H7 (cell line): ENCODE data around the gene SLC12A9. TPM values are rescaled to one million over a fixed set of nuclear protein-coding genes. Genes with fewer than 3 reads are reported as not detected.
"Not testable (repeated sequence)": the region's sequence is repeated elsewhere in the genome, so short reads cannot be mapped to it uniquely, and the experiment has no call there.

Source experiments
- DNase-seq: peaks from one replicate; pipeline ENCODE4 v3.0.0; 2012
- H3K27me3 ChIP-seq: 2 replicates; pipeline ENCODE4 v1.6.0; 2011; ENCODE audit warnings: mild to moderate bottlenecking, low read length; ENCODE audit not compliant: control insufficient read depth, insufficient read depth
- H3K36me3 ChIP-seq: replicated peaks from 2 replicates; pipeline ENCODE4 v1.5.1; 2011; ENCODE audit warnings: low read length; ENCODE audit not compliant: control insufficient read depth, insufficient read depth
- H3K4me3 ChIP-seq: 2 replicates; pipeline ENCODE4 v1.5.1; 2011; ENCODE audit warnings: low read depth, mild to moderate bottlenecking, control low read depth, low read length, moderate library complexity; ENCODE audit not compliant: insufficient read depth
- total RNA-seq: library from RNA; depleted of rRNA; stranded (reverse); fragments of >200 nt; shearing (Covaris generic); gene quantifications from 2 replicates; pipeline ENCODE4 v1.2.3, GENCODE V29; 2014; rRNA removed

Gene SLC12A9
- 21.9 and 27.9 TPM in 2 replicates for total RNA-seq

DNA sequence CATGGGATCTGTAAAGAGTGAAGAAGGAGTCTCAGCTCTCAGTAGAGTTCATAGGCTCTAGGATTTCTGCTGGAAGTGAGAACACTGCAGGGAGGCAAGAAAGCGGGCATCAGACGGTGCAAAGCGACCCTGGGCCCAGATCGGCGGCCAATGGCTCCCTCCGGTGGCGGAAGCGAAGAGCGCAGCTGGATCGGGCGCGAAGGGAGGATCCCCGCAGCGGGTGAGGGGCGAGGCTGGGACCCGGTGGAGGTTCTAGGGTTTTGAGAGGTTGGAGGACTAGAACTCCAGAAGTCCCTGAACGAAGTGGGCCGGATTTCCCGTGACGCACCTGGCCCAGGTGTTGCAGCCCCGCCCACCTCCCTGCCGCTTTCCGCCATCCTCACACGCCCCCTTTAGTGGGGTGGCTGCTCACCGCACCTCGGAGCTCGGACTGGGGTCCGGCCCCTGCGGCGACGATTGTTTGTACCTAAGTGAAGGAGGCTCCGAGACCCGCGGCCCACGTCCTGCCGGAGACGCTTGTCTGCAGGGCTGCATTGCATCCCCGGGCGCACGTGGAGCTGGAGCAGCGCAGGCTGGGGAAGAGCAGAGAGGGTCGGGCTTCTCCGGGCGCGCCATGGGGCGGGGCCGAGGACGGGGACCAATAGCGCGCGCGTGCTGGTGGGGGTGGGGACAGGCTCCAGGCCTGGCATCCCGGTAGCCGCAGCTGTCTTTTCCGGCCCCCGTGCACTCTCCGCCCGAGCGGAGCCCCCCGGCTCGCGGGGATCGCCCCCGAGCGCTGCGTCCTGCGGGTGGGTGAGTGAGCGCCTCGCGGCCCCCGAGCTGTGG lies at the start of gene SLC12A9:
Gene SLC12A9, plus strand, starts transcription at position 666 of the 825 bp plus-strand sequence. CDS start 1,485 bp downstream, outside the sequence.
- Histone ChIP-seq H3K36me3 (no peaks in the 10 kb centered on the region; the same call in 1 of the 2 replicates), H3K4me3 (peak within 1 kb of the TSS; percentile 69), H3K27me3 (no peaks in the 10 kb centered on the region; the same call in 1 of the 2 replicates)
- DNase-seq, result peak; percentile 100

DNA sequence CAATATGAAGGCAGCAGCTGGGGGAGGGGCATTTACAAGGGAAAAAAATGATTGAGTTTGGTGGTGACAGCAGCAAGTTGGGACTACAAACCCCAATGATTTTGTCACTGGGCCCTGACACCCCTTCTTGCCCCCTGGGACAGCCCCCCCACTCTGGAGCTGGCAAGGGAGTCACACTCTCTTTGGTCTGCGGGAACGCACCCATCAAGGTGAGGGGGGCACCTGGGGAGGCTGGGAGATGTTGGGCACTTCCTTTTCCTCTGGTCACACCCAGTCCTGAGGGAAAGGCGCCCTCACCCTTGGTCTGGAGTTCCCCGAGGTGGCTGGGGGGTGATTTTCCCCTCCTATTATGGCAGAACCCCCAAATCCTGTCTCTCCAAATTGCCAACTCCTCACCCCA lies 49.6 kb upstream of the SLC12A9 start:
- Histone ChIP-seq H3K36me3 (peaks cover 31% of the 10 kb centered on the region), H3K27me3 (no peaks in the 10 kb centered on the region), H3K4me3 (no peak overlapping the region)
- DNase-seq, result no peak

DNA sequence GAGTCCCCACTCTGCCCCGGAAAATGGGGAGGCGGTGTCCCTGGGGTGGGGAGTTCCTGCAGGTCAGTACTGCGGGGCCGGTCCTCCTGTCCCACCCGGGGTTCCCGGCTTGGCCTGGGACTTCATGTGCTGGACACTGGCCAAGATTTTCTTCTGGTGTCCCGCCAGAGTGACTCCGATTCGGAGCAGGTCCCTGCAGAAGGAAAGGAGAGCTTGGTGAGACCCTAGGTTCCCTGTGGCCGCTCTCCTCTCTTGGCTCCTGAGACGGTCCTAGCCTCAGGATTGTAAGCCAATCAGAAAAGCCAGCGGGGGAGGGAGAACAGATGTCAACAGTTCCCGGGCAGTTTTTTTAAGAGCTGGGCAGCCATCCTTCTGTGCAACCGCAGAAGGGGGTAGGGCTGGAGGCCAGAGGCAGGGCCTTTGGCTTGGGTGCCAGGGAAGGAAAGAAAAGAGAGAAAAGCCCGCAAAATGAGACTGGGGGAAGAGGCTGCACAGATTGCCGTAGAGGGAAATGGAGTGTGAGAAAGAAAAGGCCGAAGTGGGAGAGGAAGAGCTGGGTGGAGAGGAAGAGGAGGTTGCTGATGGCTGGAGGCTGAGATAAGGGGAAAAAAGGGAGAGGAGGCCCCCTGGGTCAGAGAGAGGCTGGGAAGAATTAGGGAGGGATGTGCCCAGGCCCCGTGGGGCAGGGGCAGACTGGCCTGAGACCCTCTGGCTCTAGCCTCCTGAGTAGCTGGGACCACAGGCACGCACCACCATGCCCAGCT lies 48.9 kb upstream of the SLC12A9 start:
- peaks cover 37% of the 10 kb centered on the region for H3K36me3 ChIP-seq
- H3K27me3 ChIP-seq, result no peaks in the 10 kb centered on the region
- no peak overlapping the region for H3K4me3 ChIP-seq
- peak; percentile 87 for DNase-seq

DNA sequence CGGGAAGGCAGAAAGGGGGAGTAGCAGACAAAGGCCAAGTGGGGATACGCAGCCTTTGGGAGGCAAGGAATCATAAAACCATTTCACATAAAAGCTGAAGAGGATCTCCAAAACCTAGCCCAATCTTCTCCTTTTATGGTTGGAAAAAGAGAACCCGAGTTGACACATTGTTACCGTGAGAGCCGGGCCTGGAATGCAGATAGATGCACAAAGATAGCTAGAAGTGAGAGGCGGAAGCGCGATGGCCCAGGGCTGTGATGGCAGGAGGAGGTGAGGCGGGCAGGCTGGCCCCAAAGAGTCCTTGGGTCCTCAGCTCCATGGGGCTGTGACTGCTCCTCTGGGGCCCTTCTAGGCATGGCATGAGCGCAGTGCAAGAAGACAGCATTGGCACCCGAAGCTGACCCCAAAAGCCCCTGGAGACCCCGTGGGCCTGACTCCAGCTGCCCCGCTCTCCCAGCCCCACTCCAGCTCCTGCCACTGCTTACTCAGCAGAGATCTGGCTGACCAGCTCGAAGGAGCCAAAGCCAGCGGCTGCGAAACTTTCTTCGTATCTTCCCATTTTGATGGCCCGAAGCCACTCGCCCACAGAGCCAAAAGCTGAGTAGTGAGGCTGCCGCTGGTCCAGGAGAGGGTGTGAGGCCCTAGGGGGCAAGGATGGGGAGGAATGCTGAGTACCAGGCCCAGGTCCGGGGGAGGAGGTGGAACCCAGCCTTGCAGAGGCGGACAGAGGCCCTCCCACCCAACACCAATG lies 47.7 kb upstream of the SLC12A9 start:
- Histone ChIP-seq H3K27me3 (no peaks in the 10 kb centered on the region), H3K4me3 (no peak overlapping the region), H3K36me3 (peaks cover 46% of the 10 kb centered on the region)
- DNase-seq, result peak; percentile 41

DNA sequence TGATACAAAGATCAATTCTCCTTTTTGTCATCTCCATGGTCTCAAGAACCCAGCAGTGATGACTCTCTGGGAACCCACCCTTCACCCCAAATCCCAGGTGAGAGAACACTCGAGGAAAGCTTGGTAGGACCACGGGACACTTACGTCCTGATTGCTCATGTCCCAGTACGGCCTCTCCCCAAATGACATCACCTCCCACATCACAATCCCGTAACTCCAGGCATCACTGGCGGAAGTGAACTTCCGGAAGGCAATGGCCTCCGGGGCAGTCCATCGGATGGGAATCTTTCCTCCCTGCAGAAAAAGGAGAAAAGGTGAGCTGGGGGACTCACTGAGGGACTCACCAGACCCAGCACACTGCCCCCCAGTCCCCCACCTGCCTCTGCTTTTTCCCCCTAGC lies 46.2 kb upstream of the SLC12A9 start:
- Histone ChIP-seq H3K36me3 (peaks cover 53% of the 10 kb centered on the region), H3K27me3 (no peaks in the 10 kb centered on the region), H3K4me3 (no peak overlapping the region)
- DNase-seq, result peak; percentile 23

- H3K36me3 ChIP-seq, result peaks cover 55% of the 10 kb centered on the region
- not testable (repeated sequence) for H3K27me3 ChIP-seq, H3K4me3 ChIP-seq, DNase-seq
Observed at GRCh38 chr7:100806883-100807282, 45.6 kb upstream of the SLC12A9 start.

- H3K4me3 ChIP-seq, result no peak overlapping the region
- no peaks in the 10 kb centered on the region for H3K27me3 ChIP-seq
- no peak for DNase-seq
- H3K36me3 ChIP-seq, result peaks cover 55% of the 10 kb centered on the region
Observed at GRCh38 chr7:100808354-100808875, 44.1 kb upstream of the SLC12A9 start.

GRCh38 chr7:100811480-100811879 lies 41.0 kb upstream of the SLC12A9 start:
- no peak for DNase-seq
- H3K36me3 ChIP-seq, result peaks cover 61% of the 10 kb centered on the region
- H3K27me3 ChIP-seq, result no peaks in the 10 kb centered on the region
- H3K4me3 ChIP-seq, result no peak overlapping the region

DNA sequence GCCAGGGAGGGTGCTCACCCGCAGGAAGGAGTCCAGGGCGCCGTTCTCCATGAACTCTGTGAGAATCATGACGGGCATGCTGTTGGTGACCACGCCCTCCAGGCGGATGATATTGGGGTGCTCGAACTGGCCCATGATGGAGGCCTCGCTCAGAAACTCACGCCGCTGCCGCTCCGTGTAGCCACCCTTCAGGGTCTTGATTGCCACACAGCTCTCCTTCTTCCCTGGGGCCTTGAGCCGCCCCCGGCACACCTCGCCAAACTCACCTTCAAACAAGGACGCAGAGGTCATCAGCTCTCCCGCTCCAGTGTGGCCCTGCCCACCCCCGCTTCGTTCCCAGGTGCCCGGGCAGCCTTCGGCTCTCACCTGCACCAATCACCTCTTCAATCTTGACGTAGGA lies 39.8 kb upstream of the SLC12A9 start:
- peaks cover 56% of the 10 kb centered on the region for H3K36me3 ChIP-seq
- H3K4me3 ChIP-seq, result no peak overlapping the region
- no peaks in the 10 kb centered on the region for H3K27me3 ChIP-seq
- DNase-seq, result peak; percentile 38

GRCh38 chr7:100816515-100816914 lies 36.0 kb upstream of the SLC12A9 start:
- peaks cover 55% of the 10 kb centered on the region for H3K36me3 ChIP-seq

DNA sequence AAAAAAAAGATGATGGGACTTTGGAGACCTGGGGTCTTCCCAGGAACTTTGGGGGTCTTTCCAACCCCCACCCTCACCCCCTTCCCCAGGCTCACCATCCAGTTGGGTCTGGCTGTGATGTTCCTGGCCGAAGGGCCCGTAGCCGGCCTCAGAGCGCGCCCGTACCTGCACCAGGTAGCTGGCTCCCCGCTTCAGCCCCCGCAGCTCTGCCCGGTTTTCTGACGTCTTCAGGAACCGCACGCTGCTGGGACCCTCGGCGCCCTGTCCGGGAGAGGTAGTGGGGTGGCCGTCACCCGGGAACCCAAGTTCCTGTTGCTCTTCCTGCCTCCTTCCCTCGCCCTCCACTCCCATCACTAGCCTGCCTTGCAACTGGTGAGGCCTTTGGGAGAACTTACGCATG lies 35.4 kb upstream of the SLC12A9 start:
- Histone ChIP-seq H3K27me3 (no peaks in the 10 kb centered on the region), H3K4me3 (no peak overlapping the region), H3K36me3 (peaks cover 59% of the 10 kb centered on the region)
- DNase-seq, result peak; percentile 45

More at GRCh38 chr7:100816515-100816914, 36.0 kb upstream of the SLC12A9 start:
- not testable (repeated sequence) for H3K27me3 ChIP-seq, DNase-seq, H3K4me3 ChIP-seq

DNA sequence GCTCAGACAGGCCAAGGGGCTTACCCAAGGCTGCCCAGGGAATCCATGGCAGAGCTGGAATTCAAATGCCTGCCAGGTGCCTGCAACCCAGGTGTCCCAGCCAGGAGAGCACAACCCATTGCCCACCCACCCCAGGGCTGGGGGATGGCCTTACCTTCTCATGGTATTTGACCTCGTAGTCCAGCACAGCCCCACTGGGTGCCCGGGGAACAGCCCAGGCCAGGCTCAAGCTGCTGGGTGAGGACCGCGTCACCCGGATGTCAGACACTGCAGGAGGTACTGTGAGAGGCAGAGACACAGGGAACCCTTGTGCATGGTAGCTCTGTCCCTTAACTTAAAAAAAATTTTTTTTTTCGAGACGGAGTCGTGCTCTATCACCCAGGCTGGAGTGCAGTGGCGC lies 34.1 kb upstream of the SLC12A9 start:
- no peaks in the 10 kb centered on the region for H3K27me3 ChIP-seq
- H3K36me3 ChIP-seq, result peaks cover 62% of the 10 kb centered on the region
- no peak overlapping the region for H3K4me3 ChIP-seq
- peak; percentile 39 for DNase-seq

DNA sequence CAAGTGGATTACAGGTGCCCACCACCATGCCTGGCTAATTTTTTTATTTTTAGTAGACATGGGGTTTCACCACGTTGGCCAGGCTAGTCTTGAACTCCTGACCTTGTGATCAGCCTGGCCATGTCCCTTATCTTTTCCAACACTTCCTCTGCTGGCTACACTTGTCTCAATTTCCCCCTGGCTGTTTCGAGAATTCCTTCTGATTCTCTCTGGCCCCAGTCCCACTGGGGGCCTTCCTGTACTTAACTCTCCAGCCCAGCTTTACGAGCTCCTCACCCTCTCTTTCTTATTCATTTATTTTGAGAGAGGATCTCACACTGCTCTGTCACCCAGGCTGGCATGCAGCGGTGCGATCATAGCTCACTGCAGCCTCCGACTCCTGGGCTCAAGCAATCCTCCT lies 33.7 kb upstream of the SLC12A9 start:
- Histone ChIP-seq H3K36me3 (peaks cover 59% of the 10 kb centered on the region), H3K4me3 (no peak overlapping the region), H3K27me3 (no peaks in the 10 kb centered on the region)
- peak; percentile 22 for DNase-seq

- peak; percentile 62 for DNase-seq
- Histone ChIP-seq H3K4me3 (no peak overlapping the region), H3K27me3 (no peaks in the 10 kb centered on the region), H3K36me3 (peaks cover 60% of the 10 kb centered on the region)
Observed at GRCh38 chr7:100819586-100819985, 32.9 kb upstream of the SLC12A9 start.
